Right ventricle myocardium inferior (tissue), 1 donor: Measurements from ENCODE around the gene PAIP2. TPM values are rescaled to one million over a fixed set of nuclear protein-coding genes. Genes with fewer than 3 reads are reported as not detected.
"Not testable (repeated sequence)": the region's sequence is repeated elsewhere in the genome, so short reads cannot be mapped to it uniquely, and the experiment has no call there.

ENCODE experiments used
- ATAC-seq: fragments of 200-7000 bp; cut with Tn5 transposase; one replicate; pipeline ENCODE4 v1.9.1; 2020; ENCODE audit warnings: mild to moderate bottlenecking, moderate library complexity
- DNase-seq: peaks from one replicate; pipeline ENCODE4 v3.0.0; 2021; ENCODE audit errors: missing footprints
- intact Hi-C: fragments of 100-400 bp; cut with DNase I; formaldehyde crosslinking; loops from one replicate; pipeline ENCODE4 v1.11.0; 2022
- total RNA-seq: library from RNA; stranded (reverse); fragmentation: NEBNext Ultra II Directional; extraction: Animal tissue kit (Norgen Biotek cat#: 25700); gene quantifications from one replicate; pipeline ENCODE4 v1.2.1, GENCODE V29; 2021
- donor health status: DM: no; HTN: yes; CAD: no; lungs with severe emphysema.

The PAIP2 gene
- total RNA-seq, 1 donor from 2014 or later = 144 TPM

DNA sequence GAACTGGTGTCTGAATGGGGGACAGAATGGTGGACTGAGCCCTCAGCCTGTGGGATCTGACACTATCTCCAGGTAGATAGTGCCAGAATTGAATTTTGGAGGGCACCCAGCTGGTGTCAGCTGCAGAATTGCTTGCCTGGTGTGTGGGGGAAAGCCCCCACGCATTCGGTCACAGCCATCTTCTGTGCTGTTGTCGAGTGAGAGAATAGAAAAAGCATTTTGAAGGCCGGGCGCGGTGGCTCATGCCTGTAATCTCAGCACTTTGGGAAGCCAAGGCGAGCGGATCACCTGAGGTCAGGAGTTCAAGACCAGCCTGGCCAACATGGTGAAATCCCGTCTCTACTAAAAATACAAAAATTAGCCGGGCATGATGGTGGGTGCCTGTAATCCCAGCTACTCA, 45.3 kb downstream of the PAIP2 start:
- intact Hi-C loops = loop anchor here (5.0 kb wide), 1 partner anchor 95 kb away; the partner anchor contains the start of gene MATR3
- DNase-seq, ATAC-seq: not testable (repeated sequence)

DNA sequence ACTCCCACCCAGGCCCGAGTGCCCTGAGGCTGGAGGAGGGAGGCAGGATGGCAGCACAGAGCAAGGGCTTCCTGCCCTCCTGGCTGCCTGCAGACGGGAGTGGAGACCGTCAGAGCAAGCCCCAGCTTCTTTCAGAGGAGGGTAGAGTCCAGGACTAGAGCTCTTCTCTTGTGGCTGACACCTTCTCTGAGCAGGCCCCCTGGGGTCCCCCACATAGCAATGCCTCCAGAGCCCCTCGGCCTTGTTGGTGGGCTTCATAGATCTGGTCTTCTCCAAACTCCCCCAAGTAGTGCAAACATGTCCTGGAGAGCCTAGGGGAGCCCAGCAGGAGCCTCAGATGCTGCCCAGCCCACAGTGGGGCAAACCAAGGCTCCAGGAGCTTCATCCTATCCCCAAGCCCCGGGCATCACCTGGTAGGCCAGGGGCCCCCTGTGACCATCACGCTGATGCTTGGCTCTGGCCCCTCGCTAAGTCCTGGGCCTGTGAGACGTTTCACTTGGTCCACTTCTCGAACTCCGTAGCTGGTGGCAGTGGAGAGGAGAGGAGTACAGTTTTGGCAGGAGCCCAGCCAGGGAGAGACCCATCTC, 46.0 kb downstream of the PAIP2 start:
- intact Hi-C loops = loop anchor here (5.0 kb wide), 1 partner anchor 95 kb away; the partner anchor contains the start of gene MATR3
- DNase-seq = no peak
- no peak for ATAC-seq

DNA sequence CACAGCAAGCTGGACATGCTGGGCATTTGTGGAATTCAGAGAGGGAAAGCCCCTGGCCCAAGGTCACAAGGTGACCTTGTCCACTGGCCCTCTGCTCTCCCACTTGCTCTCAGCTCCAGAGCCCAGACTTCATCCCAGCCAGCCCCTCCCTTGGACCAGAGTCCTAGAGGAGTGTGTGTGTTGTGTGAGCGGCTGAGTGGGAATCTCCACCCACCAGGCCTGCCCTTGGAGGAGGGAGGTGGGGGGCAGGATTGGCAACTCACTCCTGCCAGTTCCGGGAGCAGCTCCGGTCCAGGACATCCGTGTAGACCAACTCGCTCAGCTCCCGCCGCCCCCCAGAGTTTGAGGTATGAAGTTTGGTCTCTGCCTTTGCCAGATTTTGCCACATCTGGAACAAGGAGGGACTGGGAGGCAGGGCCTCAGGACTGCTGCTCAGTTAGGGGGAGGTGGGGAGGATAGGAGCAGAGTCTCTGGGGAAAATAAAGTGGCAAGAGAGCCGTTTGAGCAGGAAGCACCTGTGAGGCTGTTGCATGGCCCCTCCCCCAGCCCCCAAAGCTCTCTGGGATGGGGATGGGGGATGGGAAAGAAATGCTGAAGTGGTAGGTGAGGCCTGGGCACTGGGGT, 46.7 kb downstream of the PAIP2 start:
- no peak for DNase-seq
- peak; percentile 22 for ATAC-seq
- intact Hi-C loops = loop anchor here (5.0 kb wide), 1 partner anchor 96 kb away; the partner anchor contains the start of gene MATR3

DNA sequence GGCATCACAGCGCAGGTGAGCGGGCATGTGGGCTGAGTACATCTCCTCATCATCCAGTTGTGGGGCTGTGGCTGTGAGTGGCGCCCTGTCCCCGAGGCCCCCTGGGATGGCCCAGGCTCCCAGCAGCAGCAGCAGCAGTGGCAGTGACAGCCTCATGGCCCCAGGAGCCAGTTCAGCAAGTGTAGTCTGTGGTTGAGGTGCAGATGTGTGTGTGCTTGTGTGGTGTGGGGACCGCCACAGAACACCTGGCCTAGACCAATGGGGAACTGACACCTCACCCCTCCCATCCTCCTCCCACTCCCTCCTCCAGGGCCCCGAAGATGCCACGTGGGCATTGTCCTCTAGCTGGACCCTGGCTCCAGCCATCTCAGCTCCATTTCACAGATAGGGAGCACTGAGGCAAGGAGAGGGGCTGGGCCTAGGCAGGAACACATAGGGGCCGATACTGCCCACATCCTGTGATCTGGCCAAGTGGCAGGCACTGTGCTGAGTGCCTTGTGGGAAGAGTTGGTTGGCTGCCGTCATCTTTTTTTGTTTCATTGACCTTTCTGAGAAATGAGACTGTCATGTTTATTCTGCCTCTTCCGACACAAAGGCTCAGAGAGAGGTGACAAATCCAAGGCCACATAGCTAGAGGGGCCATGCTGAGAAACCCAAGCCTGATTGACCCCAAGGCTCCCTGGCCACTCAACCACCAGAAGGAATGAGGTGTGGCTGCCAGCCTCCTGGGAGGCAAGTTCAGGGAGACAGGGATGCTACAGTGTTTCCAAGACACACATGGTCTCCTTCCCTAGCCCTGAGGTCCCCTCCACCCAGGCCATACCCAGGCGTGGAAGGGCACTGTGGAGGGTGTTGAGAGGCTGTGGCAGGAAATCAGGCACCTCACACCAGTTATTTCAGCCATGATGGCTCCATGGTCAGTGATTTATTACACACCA, 48.3 kb downstream of the PAIP2 start, which contains the start of gene MZB1:
MZB1 (minus strand) TSS at position 213 of the 938 bp plus-strand sequence; CDS start at position 156, 57 bp downstream.
- intact Hi-C loops = loop anchor here (2.0 to 5.0 kb wide), 2 partner anchors 17 to 98 kb away; partner anchors contain the start of gene MATR3
- no peak for DNase-seq
- no peak for ATAC-seq

GRCh38 chr5:139390639-139391569, 49.2 kb downstream of the PAIP2 start:
- ATAC-seq (no peak), DNase-seq (no peak)
- intact Hi-C loops = loop anchor here (1.0 to 2.0 kb wide), 2 partner anchors 18 to 24 kb away; no protein-coding TSS in a partner anchor

- no peak for ATAC-seq
- no peak for DNase-seq
- intact Hi-C loops = loop anchor here (1.0 to 2.0 kb wide), 2 partner anchors 19 to 24 kb away; no protein-coding TSS in a partner anchor
These were observed 50.1 kb downstream of the PAIP2 start for GRCh38 chr5:139391570-139392323.

DNA sequence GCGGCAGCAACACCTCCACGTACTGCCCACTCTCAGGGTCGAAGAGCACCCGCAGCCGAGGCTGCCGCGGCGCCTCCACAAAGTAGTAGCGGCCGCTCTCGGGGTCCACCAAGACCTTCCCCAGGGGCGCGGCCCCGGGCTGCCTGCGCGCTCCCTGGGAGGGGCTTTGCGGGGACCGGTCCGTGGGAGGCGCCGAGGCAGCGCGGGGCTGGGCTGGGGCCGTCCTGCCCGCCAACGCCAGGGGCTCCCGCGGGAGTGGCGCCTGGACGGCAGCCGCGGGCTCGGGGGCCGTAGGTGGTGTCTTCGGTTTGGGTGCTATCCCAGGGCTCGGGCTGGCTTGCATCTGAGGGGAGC, 50.6 kb downstream of the PAIP2 start:
- ATAC-seq (no peak), DNase-seq (no peak)
- intact Hi-C loops = no loop called here

GRCh38 chr5:139392678-139393496, 51.2 kb downstream of the PAIP2 start:
- intact Hi-C loops = no loop called here
- ATAC-seq = no peak
- peak; percentile 87 for DNase-seq

DNA sequence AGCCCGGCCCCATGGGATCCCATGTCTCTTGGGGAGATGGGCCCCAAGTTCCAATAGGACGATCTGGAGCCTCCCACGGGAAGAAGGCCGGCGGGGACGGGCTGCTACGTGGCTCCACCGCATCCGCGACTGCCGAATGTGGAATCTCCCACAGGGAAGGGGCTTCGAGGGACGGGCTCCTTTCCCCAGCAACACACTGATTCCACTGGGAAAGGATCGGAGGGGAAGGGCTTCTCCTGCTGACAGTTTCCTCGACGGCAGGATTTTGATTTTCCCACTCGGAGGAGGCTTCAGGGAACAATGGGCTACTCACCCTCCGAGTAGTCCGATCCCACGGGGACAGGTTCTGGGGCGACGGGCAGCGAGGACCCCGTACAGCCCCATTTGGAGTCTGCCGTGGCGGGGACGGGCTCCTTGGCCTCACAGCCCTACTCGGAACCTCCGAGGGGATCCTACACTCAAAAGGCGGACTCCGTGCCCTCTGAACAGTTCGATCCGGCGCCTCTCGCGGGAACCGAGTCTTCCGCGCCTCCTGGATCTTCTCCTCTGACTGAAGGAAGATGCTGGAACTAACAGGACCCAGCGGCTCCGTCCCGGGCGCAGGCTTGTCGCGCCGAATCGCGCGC, 52.0 kb downstream of the PAIP2 start:
- DNase-seq (no peak), ATAC-seq (no peak)
- intact Hi-C loops = loop anchor here (2.0 kb wide), 1 partner anchor 51 kb away; no protein-coding TSS in a partner anchor

DNA sequence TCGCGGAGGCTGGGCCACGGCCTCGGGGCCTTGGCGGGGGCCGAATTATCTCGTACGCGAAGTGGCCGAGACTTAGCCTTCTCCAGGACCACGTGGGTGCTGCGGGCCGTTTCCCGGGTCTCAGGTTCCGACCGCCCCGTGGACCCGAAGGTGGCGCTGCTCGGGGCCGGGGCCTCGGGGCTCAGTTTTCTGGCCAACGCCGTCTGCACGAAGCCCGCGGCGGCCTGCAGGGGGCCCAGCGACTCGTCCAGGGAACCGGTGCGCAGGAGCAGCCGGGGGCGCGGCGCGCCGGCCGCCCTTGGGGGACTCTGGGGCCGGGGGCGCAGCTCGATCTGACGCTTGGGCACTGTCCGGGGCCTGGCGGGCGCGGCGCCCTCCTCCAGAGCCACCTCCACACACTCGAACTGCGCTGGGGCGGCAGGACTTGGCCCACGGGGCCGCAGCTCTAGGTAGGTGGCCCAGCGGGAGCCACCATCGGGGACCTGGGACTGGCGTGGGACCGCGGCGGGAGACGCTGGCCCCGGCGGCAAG, 52.5 kb downstream of the PAIP2 start:
- ATAC-seq = peak; percentile 36
- intact Hi-C loops = loop anchor here (2.0 kb wide), 1 partner anchor 51 kb away; no protein-coding TSS in a partner anchor
- DNase-seq = no peak

GRCh38 chr5:139394654-139395566, 53.3 kb downstream of the PAIP2 start, which contains the start of gene PROB1:
Gene PROB1, minus strand, starts transcription at chr5:139395104. Its CDS starts 23 bp downstream, at chr5:139395081.
- intact Hi-C loops = loop anchor here (1.0 to 2.0 kb wide), 2 partner anchors 20 to 52 kb away; no protein-coding TSS in a partner anchor
- peak; percentile 81 for ATAC-seq
- DNase-seq = peak; percentile 80

DNA sequence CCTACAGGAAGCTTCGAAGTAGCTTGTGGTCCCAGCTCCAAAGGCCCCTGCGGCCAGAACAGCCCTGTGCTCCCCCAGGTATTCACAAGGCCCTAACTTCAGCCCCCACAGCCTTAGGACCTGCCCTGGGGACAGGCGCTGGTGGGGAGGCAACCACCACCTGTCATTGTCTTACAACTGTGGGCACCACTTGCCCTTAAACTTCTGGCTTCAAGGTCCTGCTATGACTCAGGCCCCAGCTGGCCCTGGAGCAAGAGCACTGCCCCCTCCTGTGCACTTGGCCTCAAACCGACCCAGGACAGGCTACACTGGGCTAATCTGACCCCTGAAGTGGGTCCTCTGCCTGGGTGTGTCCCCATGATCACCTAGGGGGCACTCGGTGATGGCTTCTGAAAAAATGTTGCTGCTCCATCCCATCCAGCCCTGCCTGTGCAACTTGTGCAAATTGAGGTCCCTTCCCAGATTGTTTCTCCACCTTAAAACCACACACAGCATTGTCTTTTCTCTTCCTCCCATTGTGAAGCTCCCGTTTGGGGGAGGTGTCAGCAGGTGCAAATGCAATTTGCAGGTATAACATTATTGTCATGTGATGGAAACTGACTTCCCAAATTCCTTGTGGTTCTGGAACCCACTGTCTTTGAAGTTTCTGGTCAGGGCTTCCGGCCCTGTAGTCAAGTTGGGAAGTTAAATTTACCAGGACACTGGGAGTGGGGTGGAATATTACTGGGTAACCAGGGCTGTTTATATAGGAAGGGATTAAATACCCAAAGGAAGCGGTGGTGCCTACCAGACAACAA, 54.4 kb downstream of the PAIP2 start:
- intact Hi-C loops = loop anchor here (1.0 to 2.0 kb wide), 2 partner anchors 19 to 53 kb away; no protein-coding TSS in a partner anchor
- DNase-seq (no peak), ATAC-seq (peak; percentile 29)

GRCh38 chr5:139396691-139397090, 55.0 kb downstream of the PAIP2 start:
- intact Hi-C loops = no loop called here
- DNase-seq = no peak
- no peak for ATAC-seq

- DNase-seq (no peak), ATAC-seq (no peak)
These were observed 56.3 kb downstream of the PAIP2 start for GRCh38 chr5:139397921-139398320.

More at GRCh38 chr5:139397921-139398320, 56.3 kb downstream of the PAIP2 start:
- intact Hi-C loops = no loop called here
